ENCODE data around the gene DAPK2.

GRCh38 chr15:63923993-63924950 is 122.0 kb downstream of the DAPK2 start:
- no peak for TF ChIP-seq CTCF (IDR thresholded peaks at IDR 0.05)
- no peak for TF ChIP-seq POLR2AphosphoS5 (IDR thresholded peaks at IDR 0.05)

All from transverse colon (tissue), 4 donors.